ENCODE measurements around the gene PTCHD4. TPM values are rescaled to one million over a fixed set of nuclear protein-coding genes. Genes with fewer than 3 reads are reported as not detected.

Gene PTCHD4
- total RNA-seq, 3 donors from 2014 or later: 1.6 to 2.9 (median 1.9) TPM

- no peaks in the 10 kb centered on the region for H3K4me1 ChIP-seq
- no peaks in the 10 kb centered on the region for H3K36me3 ChIP-seq
- no peak for DNase-seq (ENCODE audit: low spot score in 2 of 2)
- TF ChIP-seq POLR2A (IDR thresholded peaks at IDR 0.05) (no peak), POLR2AphosphoS5 (IDR thresholded peaks at IDR 0.05) (no peak)
- TF ChIP-seq, protein P1, sequence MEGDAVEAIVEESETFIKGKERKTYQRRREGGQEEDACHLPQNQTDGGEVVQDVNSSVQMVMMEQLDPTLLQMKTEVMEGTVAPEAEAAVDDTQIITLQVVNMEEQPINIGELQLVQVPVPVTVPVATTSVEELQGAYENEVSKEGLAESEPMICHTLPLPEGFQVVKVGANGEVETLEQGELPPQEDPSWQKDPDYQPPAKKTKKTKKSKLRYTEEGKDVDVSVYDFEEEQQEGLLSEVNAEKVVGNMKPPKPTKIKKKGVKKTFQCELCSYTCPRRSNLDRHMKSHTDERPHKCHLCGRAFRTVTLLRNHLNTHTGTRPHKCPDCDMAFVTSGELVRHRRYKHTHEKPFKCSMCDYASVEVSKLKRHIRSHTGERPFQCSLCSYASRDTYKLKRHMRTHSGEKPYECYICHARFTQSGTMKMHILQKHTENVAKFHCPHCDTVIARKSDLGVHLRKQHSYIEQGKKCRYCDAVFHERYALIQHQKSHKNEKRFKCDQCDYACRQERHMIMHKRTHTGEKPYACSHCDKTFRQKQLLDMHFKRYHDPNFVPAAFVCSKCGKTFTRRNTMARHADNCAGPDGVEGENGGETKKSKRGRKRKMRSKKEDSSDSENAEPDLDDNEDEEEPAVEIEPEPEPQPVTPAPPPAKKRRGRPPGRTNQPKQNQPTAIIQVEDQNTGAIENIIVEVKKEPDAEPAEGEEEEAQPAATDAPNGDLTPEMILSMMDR (IDR thresholded peaks at IDR 0.05): no peak
- no peak overlapping the region for H3K27ac ChIP-seq
- intact Hi-C loops (cut with DNase I; ENCODE audit: low total_unique reads): no loop called here
- H3K9me3 ChIP-seq: no peaks in the 10 kb centered on the region
- peak overlapping the region; percentile 20 to 59 (median 43) for H3K4me3 ChIP-seq
- H3K27me3 ChIP-seq: peaks cover 0 to 6% of the 10 kb centered on the region in 2 donors
Measured at GRCh38 chr6:48068278-48069251, 42.4 kb downstream of the PTCHD4 start.

DNA sequence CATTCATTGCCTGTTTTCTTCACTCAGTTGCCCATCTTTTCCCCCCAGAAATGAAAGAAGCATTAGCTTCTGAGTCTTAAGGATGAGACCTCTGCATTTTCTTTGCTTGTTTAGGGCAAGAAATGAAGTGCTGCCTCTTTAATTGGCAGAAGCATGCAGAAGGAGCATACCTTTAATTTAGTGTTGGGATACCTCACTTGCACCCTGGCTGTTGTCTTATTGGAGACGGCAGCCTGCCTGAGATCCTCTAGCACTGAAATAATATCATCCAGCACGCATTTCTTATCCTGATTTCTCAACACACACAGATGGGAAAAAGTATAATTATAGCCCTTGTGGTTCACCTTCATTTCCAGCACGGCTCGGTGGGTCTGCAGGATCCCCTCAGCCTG, 43.1 kb downstream of the PTCHD4 start:
- Histone ChIP-seq H3K4me1 (no peaks in the 10 kb centered on the region), H3K27me3 (peaks cover 0 to 6% of the 10 kb centered on the region in 2 donors), H3K27ac (no peak overlapping the region), H3K9me3 (no peaks in the 10 kb centered on the region), H3K4me3 (peak overlapping the region in 1 of 3 donors; percentile 59), H3K36me3 (no peaks in the 10 kb centered on the region)
- TF ChIP-seq, protein P1 (IDR thresholded peaks at IDR 0.05): no peak
- no peak for TF ChIP-seq POLR2AphosphoS5 (IDR thresholded peaks at IDR 0.05)
- DNase-seq (ENCODE audit: low spot score in 2 of 2): no peak
- intact Hi-C loops (cut with DNase I; ENCODE audit: low total_unique reads): no loop called here

DNA sequence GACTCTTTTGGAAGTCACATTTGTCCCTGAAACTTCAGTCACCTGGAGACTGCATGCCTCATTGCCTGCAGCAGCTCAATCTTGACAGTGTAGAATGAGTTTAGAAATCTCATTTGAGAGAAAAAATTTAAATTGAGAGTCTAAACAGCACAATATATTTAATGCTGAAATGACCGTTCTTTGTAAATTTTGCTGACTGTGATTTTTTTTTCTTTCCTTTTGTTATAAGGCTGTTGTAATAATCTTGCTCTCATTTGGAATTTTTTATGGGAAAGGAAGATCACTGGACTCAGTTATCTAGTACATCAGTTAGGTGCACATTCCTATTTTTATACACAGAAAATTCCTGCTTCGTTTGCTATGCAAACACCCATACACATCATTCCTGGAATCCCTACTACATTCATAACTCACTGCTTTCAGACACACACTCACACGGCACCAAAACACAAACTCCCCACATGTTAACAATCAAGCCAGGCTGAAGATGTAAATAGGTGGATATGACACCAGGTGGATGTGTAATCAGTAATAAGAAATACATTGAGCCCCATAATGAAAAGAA, 43.8 kb downstream of the PTCHD4 start:
- no peak for DNase-seq (ENCODE audit: low spot score in 2 of 2)
- intact Hi-C loops (cut with DNase I; ENCODE audit: low total_unique reads): no loop called here
- no peaks in the 10 kb centered on the region for H3K36me3 ChIP-seq
- TF ChIP-seq, protein P1 (IDR thresholded peaks at IDR 0.05): no peak
- no peak for TF ChIP-seq POLR2AphosphoS5 (IDR thresholded peaks at IDR 0.05)
- no peak for TF ChIP-seq POLR2A (IDR thresholded peaks at IDR 0.05)
- peaks cover 0 to 6% of the 10 kb centered on the region in 2 donors for H3K27me3 ChIP-seq
- no peaks in the 10 kb centered on the region for H3K4me1 ChIP-seq
- H3K27ac ChIP-seq: no peak overlapping the region
- no peaks in the 10 kb centered on the region for H3K9me3 ChIP-seq
- H3K4me3 ChIP-seq: no peak overlapping the region

DNA sequence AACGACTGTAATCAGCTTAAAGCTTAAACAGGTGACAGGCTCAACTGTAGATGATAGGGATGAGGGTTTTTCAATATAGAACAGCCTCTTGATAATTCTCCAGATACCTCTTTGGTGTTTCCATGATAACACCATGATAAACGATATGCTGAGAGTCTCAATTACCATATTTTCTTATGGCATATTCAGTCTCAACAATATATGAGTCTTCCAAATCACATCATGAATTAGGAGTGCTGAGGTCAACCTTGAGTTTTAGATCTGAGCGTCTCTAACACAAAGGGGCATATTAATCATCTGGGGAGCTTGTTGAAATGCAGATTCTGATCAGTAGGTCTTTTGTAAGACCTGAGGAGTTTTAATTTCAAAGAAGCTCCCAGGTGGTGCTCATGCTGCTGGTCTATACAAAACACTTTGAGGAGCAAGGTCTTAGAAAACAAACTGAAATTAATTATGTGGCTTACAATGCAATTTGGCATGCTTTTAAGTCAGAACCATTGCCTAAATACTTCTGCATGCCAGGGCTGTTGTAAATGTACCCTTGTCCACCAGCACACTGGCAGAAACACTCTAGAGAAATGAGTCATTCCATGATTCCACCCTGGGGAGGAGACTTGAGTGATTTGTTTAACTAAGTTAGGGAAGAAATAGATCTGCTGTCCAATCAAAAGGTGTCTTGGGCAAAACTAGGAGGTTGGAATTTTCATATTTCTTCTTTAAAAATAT, 49.6 kb downstream of the PTCHD4 start:
- TF ChIP-seq POLR2A (IDR thresholded peaks at IDR 0.05) (no peak), POLR2AphosphoS5 (IDR thresholded peaks at IDR 0.05) (no peak)
- TF ChIP-seq, protein P1 (IDR thresholded peaks at IDR 0.05): no peak

More for the DNA sequence above, 49.6 kb downstream of the PTCHD4 start:
- Histone ChIP-seq H3K9me3 (no peaks in the 10 kb centered on the region), H3K27ac (no peak overlapping the region), H3K4me3 (no peak overlapping the region), H3K36me3 (no peaks in the 10 kb centered on the region), H3K4me1 (no peaks in the 10 kb centered on the region), H3K27me3 (no peaks in the 10 kb centered on the region)
- intact Hi-C loops (cut with DNase I; ENCODE audit: low total_unique reads): no loop called here
- DNase-seq (ENCODE audit: low spot score in 2 of 2): no peak

All from breast epithelium (tissue), 4 donors.